GM21367 (cell line): ENCODE data around the gene WDFY4.

Experiments
- ATAC-seq: cut with Tn5 transposase; IDR thresholded peaks from one replicate; pipeline ENCODE4 v1.9.1; 2021; ENCODE audit not compliant: unreplicated experiment

Gene WDFY4

DNA sequence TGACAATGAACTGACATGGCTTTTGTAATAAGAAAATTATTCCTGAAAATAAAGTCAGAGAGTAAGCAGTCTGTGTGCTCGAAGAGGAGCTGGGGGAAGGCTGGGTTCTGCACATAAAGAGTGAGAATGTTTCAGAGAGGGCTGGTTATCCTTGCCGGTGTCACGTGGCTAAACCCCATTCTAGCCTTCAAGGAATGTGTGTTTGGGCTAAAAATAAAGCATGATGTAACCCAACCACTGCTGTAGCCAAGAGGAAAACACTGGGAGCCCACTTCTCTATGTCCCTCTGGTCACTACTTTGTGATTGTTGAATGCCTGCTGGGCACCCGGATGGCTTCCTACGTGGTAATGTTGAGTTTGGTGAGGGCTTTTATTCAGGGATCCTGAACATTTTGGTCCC lies 23.5 kb downstream of the WDFY4 start:
- no peak for ATAC-seq

DNA sequence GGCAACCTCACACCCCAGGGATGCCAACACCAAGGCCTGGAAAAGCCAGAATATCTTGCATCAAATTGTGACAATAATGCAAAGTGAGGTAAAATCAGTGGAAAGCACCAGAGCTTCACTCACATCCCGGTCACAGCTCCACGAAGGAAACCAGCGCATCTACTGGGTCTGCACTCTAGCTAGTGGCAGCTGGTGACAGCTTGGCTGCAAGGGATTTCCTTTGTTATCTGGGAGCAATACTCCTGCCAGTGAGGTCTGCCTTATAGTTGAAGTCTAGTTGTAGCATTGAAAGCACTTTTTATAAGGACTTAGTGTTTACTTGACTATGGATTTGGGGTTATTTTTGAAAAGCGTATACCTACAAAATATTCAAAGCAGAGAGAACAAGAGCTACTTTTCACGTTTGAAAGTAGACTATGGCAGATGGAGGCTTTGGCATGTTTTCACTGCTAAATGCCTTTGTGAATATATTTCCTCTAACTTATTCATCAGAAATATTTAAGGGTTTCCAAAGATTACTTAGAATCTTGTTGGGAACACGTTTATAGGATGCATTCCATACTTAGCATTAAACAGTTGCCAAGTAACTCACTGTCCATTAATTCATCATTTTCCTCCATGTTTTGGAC lies 26.1 kb downstream of the WDFY4 start:
- no peak for ATAC-seq

DNA sequence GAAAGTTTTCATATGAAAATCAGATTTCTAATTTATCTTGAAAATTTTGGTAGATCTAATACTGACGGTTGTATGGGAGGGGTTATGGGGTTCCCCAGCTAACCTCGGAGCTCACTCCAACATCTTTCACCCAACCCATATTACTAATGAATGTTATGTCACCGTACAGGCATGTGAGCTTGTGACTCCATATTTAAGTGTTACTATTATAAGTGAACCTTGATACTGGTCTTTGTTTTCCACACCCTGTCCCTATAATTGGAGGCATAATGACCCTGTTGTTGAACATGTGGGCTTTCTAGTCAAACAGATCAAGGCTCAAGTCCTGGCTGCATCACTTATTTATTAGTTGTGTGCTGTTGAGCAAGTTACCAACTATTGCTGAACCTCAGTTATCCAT lies 27.2 kb downstream of the WDFY4 start:
- no peak for ATAC-seq

DNA sequence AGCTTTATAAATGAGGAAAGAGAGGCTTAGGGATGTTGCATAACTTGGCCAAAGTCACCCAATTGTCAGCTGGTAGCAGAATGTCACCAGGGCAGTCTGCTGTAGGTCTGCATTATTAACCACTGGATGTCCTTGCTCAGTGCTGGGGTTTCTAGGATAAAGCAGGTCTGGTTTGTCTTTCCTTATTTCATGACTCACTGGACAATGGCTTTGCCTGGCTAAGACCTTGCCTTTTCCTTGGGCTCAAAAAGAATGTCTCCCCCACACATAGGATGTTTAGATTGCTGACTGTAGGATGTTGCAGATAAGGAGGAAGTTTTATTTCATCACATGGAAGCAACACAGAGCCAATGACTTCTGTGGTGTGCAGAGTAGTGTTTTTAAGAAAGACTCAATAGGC lies 29.4 kb downstream of the WDFY4 start:
- ATAC-seq = no peak

DNA sequence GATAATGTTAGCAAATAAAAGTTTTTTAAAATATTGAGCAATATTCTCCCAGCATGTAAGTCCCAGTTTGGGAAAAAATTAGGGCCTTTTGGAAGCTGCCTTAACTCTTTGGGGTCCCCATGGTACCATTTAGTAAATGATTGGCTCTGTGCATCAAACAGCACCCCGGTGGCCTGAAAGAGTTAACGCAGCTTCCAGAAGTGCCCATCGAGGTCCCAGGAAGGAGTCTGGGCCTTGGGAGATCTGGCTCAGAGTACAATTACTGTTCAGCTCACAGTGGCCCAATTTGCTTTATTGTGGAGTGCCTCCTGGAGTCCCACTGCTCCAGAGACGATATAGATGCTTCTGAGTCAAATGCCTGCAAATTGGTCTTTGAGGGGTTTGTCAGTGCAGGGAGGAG lies 31.7 kb downstream of the WDFY4 start:
- no peak for ATAC-seq

DNA sequence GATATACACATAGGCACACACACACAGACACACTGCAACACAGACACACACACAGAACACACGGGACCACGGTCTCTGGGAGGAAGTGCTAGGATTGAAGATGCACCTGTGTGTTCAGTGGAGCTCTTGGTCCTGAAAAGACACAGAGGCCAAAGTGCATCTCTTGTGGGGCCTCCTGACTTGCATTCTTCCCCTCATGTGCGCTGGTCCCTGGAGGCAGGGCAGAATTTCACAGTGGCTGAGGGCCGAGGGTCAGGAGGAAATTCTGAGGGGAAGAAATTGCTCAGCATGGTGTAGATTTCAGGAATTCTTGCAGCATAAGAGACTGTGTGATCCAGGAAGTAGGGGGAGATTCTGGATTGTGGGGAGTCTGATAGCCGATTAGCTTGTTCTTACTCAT lies 35.9 kb downstream of the WDFY4 start:
- no peak for ATAC-seq

DNA sequence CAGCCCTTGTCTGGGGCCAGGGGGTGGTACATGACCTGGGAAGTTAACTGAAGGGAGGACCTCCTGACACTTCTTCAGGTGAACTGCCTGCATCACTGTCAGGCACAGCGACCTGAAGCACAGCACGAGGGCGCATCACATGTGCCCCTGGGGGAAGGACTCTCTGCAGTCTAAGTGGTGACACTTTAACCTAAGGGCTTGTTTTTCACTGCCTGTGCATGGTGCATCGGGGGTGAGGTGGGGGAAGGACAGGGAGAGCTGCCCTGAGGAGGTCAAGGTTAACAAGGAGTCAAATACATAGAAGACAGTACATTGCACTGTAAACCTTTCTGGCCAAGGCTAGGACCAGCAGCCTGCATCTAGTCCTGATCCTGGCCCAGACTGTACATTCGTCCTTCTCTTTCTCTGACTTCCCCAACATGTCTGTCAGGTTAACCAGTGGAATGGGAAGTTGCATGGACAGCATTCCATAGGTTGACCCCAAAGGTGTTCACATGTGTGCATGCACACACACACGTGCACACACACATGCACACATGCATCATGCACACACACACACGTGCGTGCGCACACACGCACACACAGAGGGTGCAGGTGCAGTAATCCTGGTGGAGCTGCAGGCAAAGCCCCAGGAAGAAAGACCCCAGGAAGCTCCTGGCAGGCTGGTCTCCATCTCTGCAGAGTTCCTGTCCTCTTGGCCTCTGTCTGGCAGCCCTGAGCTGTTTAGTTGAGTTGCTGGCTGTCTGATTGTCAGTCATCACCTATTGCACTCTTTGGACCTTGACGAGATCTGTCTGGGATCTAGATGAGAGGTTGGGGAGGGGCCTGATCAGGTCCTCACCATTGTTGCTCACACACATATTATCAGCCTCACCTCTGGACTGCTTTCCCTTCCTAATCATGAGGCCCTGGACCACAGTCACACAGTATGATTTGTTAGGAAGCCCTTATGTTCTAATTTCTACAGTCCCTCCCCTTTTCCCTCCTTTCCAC lies 37.8 kb downstream of the WDFY4 start:
- ATAC-seq = no peak

DNA sequence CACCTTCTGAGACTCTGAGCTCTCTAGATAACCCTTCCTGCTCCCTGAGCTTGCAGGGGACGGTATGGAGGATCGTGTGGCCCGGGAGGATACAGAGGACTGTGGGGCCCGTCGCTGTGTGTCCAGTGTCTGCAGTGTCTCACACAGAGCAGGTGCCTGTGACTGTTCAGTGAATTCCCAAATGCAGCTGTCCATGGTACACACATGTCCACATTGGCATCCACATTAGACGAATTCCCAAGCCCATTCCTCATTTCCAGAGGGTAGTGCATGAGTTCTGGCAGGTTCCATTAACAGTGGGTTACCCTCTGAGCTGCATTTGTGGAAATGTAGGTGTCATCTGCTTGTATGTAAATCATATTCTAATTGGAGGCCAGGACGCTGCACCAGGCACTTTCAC lies 39.5 kb downstream of the WDFY4 start:
- no peak for ATAC-seq

DNA sequence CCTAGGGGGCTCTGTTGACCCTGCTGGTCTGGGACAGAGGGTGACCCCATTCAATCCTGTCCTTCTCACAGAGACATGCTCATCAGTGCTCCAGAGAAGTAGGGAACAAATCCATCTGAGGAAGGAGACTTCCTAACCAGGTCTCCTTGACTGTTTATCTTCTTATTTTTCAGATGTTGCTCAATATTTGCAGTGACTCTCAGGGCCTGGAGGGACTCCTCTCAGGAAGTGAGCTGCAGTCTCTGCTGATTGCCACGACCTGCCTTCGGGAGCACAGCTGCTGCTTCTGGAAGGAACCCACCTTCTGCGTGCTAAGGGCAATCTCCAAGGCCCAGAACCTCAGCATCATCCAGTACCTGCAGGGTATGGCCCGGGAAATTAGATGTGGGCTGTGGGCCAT lies 41.0 kb downstream of the WDFY4 start:
- ATAC-seq = no peak

DNA sequence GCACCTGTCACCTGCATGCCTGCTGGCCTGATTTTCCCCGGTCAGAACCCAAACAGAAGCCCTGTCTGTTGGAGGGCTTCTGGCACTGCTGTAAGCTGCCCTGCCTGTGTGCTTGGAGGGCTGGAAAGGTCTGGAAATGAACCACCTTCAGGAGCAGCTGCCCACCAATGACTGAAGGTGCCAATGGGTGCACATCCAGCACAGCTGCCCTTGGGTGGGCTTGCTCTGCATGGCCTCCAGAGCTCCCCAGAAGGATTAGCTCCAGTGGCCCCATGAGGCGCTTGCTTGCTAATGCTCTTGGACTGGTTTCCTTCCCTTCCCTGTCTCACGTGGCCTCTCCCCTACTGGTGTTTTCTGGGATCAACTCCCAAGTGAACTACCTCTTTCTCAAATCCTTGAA lies 43.2 kb downstream of the WDFY4 start:
- ATAC-seq = no peak

DNA sequence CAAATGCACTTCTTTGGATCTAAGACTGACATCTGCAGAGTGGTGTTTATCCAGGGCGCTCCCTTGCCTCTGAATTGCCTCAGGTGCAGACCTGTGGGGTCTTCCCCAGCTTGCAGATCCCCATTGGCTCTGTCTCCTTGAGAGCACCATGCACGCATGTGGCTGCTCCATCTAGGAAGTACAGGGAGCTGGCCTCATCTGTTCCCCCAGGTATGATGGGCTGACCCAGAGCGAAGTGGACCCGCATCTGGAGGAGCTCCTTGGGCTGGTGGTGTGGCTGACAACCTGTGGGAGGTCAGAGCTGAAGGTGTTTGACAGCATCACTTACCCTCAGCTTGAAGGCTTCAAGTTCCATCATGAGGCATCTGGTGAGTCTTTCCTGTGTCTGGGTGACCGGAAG lies 44.5 kb downstream of the WDFY4 start:
- ATAC-seq = no peak

DNA sequence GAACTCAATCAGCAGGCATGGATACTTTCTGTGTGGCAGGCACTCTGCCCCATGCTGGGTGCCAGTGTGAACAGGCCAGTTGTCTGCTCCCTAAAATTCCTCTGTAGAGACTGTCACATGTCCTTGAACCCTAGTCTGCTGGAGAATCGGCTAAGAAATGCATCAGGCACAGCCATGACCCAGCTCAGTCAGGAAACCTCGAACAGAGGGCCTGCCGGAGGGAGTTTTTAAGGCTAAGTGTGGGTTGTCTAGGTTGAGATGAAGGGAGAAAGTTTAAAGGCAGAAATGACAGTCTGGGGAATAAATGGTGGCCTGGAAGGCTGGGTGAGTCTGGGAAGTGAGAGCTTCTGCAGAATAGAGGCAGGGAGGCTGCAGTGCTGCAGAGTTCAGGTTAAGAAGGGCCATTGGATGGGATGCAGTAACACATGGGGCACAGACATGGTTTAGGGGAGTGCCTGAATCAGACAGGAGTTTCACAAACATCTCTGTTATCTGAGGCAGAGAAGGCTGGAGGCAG lies 45.3 kb downstream of the WDFY4 start:
- no peak for ATAC-seq

DNA sequence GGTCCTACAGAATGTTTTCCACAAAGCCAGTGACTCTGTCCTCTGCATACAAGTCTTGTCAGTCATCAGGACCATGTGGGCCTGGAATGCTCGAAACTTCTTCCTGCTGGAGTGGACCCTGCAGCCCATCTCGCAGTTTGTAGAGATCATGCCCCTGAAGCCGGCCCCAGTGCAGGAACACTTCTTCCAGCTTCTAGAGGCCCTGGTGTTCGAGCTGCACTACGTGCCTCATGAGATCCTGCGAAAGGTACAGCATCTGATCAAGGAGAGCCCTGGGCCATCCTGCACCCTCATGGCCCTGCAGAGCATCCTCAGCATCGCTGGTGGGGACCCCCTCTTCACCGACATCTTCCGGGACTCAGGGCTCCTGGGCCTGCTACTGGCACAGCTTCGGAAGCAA lies 46.5 kb downstream of the WDFY4 start:
- no peak for ATAC-seq

DNA sequence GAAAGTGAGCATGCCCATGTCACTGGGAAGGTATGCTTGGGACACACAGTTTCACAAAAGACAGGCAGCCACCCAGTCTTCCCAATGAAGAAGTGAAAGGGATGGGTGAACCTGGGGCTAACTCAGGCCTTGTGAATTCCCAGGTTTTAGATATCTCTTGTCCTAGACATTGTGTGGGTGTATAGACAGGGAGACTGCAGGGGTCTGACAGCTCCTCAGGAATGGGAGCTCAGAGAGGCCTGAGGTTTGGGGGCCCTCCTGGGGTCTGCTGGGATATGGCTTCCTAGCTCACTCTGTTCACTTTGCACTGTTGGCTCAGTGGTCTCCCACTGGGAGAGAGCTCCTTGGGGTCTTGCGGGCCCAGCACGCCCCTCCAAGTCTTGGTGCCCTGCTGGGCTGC lies 47.0 kb downstream of the WDFY4 start:
- no peak for ATAC-seq

DNA sequence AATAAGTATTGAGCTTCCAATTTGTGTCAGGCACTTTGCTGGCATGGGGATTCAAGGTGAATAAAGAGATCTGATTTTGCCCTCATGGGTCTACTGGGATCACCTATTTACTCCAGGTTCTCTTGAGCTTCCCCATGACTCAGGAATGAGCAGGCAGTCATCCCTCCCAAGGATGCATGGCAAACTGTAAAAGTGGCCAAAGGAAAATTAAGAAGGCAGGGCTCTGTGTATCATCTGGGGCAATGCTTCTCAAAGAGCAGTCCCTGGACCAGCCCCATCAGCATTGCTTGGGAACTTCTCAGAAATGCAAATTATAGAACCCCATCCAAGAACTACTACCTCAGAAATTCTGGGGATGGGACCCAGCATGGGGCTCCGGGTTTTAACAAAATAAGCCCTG lies 48.7 kb downstream of the WDFY4 start:
- no peak for ATAC-seq

DNA sequence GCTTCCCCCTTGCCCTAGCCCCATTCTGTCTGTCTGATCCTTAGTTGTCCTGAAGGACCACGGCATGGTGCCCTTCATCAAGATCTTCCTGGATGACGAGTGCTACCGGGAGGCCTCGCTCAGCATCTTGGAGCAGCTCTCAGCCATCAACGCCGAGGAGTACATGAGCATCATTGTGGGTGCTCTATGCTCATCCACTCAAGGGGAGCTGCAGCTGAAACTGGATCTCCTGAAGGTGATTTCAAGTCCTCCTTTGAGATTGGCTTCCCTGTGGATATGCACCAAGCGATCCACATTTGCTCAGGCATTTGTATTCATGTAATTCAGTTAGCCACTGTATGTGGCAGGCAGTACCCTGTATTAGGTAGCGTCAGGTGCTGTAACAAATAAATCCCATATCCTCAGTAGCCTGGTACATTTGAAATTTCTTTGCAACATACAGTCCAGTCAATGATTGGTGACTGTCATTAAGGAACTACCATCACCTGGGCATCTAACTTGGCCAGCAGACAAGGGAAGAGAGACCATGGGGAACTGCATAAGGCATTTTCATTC lies 51.2 kb downstream of the WDFY4 start:
- ATAC-seq = no peak

DNA sequence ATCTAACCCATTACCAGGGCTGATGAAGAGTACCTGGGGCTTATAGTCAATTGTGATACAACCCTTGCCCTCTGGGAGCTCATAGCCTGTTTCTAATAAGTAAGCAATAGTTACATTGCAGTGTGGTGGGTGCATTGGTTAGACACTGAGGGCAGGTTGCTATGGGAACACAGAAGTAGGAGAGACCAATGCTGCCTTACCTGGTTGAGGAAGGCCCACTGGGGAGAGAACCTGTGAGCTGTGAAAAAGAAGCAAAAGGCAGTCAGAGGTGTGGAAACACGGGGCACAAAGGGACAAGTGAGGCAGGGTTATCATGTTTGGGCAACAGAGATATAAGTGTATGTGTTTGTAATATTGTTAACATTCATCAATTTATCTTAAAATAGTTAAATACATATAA lies 51.9 kb downstream of the WDFY4 start:
- ATAC-seq = no peak

DNA sequence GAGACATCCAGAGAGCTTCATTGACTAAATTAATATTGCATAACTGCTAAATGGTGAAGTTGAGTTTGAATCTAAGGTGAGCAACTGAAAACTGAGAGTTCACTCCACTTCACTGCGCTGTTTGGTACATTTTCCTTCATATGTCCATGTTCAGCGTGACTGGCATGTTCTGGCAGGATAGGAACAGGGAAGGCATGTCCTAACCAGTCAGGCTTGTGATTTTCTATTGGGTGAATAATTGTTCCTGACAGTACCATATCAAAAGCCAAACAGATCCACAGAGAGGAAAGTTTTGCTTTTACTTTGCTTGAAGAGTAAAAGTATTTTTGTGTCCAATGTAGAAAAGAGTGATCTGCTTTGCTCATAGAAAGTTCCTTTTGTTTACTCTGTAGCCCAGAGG lies 53.2 kb downstream of the WDFY4 start:
- no peak for ATAC-seq

DNA sequence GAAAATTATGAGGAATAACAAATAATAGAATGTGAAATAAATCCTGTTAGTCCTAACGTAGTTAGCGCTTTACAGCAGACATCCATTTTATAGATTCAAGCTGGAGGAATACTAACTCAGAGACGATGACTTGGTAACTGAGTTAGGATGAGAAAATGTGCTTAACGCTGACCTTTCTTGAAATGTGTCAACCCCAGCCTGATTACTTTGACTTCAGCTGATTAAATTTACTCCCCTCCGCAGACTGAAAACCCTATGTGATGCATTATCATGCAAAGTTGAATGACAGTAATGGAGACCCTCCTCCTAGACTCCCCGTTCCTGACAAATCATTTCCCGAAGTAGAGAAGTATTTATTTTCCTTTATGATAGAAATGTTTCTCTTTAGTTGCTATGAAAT lies 54.5 kb downstream of the WDFY4 start:
- ATAC-seq = no peak

DNA sequence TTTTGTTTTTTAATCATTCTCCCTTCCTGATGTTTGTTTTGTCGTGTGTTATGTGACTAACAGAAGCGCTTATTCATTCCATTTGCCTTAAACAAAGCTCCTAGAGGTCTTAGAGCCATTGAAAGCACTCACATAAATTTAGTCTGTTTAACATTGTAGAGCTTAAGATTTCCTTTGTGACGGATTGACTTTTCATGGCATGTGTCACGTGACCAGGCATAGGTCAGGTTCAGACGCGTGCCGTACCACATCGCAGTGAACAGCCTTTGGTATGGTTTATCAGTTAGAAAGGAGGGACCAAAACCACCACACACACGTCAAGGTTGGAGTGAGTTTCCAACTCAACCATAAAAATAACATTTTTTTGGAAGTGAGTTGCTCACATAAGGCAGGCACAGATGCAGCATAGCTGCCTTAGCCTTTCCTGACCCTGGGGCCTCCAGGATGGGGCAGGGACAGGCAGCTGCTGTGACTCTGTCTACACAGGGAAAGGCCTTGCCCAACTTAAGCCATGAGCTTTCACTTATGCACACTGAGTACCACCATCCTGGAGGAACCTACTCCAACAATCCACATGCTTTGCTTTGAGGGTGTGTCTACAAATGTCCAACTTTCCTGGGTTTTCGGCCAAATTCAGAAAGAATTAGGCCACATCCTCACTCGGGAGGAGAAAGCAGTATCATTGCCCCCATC lies 55.5 kb downstream of the WDFY4 start:
- no peak for ATAC-seq

DNA sequence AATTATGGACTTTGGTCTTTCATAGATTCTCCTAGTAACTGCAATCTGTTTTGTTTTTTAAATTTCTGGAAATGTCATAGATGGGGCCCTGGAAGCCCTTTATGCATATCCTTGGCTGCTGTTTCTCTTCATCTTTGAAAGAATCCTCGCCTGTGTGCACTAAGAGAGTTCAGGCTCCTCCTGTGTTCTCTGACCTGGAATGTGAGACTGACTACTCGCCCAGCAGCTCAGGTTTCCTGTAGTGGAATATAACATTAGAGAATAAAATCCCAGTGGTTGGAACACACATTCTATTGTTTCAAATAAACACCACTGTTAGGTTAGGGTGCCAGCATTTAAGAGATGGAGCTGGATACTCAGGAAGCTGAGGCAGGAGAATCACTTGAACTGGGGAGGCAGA lies 56.3 kb downstream of the WDFY4 start:
- ATAC-seq = no peak
